Measurements from ENCODE around the gene TAF4B. TPM values are rescaled to one million over a fixed set of nuclear protein-coding genes. Genes with fewer than 3 reads are reported as not detected.
A peak's percentile ranks its signal among the peaks of the same experiment; 100 is the strongest.
"Not testable (repeated sequence)": the region's sequence is repeated elsewhere in the genome, so short reads cannot be mapped to it uniquely, and the experiment has no call there.

Gene TAF4B
- total and polyA plus RNA-seq, 5 donors from 2014 or later: 1.6 to 5.6 (median 4.6) TPM

- Histone ChIP-seq H3K36me3 (ENCODE audit: control insufficient read depth, insufficient read depth, low read length) (no peaks in the 10 kb centered on the region), H3K27me3 (ENCODE audit: control insufficient read depth, insufficient read depth, low read length) (no peaks in the 10 kb centered on the region), H3K4me1 (ENCODE audit: control insufficient read depth, insufficient read depth, low read length, poor library complexity, severe bottlenecking) (no peaks in the 10 kb centered on the region), H3K9me3 (ENCODE audit: control insufficient read depth in 2 of 2, low read length in 2 of 2) (no peaks in the 10 kb centered on the region), H3K4me3 (ENCODE audit: low read depth, low read length) (no peak overlapping the region), H3K27ac (ENCODE audit: insufficient read depth, low read length, poor library complexity, severe bottlenecking) (no peak overlapping the region)
- ATAC-seq (ENCODE audit: low read depth in 2 of 2) (no peak), DNase-seq (no peak)
- Mint-ChIP-seq H3K9me3 (peaks cover 0 to 1% (median 0%) of the 10 kb centered on the region in 7 donors), H3K36me3 (no peaks in the 10 kb centered on the region), H3K27me3 (peaks cover 4% of the 10 kb centered on the region), H3K4me1 (no peaks in the 10 kb centered on the region), H3K4me3 (no peak overlapping the region), H3K27ac (no peak overlapping the region)
These were observed 209.3 kb downstream of the TAF4B start for GRCh38 chr18:26435415-26436095.

DNA sequence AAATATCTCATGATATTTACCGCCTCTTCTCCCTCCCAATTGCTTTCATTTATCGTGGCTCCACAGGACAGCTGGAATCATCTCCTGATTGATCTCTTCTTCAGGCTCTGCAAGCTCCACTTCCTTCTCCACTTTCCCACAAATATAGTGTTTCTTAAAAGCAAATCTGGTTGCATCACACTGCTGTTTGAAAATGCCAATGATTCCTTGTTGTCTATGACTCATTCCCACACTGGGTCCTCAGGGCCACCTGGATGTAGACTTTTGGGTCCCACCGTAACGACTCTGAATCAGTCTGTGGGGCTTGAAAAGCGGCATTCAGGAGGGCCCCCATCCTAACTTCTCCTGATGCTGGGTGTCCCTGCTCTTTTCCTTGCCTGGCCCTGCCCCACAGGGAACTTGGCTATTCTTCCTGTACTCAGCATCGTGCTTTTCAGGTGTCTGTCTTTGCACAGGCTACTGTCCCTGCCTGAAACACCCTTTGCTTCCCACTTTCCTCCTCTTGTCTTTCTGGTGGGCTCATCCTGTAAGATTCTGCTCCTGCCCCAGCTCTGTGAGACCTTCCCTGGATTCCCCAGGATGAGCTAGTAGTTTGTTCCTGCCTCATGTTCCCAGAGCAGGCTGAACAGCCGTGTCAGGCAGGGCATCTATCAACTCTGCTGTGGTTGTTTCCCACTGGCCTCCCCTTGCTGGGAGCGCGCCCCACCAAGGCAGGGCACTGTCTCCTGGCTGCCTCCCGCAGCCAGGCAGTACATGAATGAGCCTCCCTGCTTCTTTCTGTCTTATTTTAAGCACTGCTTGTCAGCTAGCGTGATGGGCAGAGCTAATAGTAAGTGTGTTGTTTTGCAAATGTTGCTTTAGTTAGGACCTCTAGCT is 210.2 kb downstream of the TAF4B start:
- Mint-ChIP-seq H3K27me3 (peaks cover 4% of the 10 kb centered on the region), H3K36me3 (no peaks in the 10 kb centered on the region), H3K27ac (peak overlapping the region in 1 of 3 donors; percentile 5), H3K9me3 (peaks cover 0 to 1% (median 0%) of the 10 kb centered on the region in 7 donors), H3K4me1 (no peaks in the 10 kb centered on the region), H3K4me3 (no peak overlapping the region)
- Histone ChIP-seq H3K27me3 (ENCODE audit: control insufficient read depth, insufficient read depth, low read length) (no peaks in the 10 kb centered on the region), H3K4me3 (ENCODE audit: low read depth, low read length) (no peak overlapping the region), H3K4me1 (ENCODE audit: control insufficient read depth, insufficient read depth, low read length, poor library complexity, severe bottlenecking) (no peaks in the 10 kb centered on the region), H3K9me3 (ENCODE audit: control insufficient read depth in 2 of 2, low read length in 2 of 2) (no peaks in the 10 kb centered on the region), H3K27ac (ENCODE audit: insufficient read depth, low read length, poor library complexity, severe bottlenecking) (no peak overlapping the region), H3K36me3 (ENCODE audit: control insufficient read depth, insufficient read depth, low read length) (no peaks in the 10 kb centered on the region)
- ATAC-seq (ENCODE audit: low read depth in 2 of 2) (no peak), DNase-seq (no peak)

DNA sequence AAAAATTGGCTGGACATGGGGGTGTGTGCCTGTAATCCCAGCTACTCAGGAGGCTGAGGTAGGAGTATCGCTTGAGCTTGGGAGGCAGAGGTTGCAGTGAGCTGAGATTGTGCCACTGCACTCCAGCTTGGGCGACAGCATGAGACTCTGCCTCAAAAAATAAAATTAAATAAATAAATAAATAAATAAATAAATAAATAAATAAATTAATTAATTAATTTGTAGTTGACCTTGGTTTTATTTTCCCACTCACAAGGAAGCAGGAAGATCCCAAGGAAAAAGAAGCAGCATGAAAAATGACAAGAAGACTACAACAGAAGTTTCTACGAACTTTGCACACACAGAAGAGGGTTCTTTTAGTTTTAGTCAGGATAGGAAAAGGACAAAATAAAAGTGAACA is 211.4 kb downstream of the TAF4B start:
- H3K4me1 ChIP-seq (ENCODE audit: control insufficient read depth, insufficient read depth, low read length, poor library complexity, severe bottlenecking); H3K27me3 ChIP-seq (ENCODE audit: control insufficient read depth, insufficient read depth, low read length); DNase-seq; H3K36me3 Mint-ChIP-seq; H3K36me3 ChIP-seq (ENCODE audit: control insufficient read depth, insufficient read depth, low read length); H3K4me3 Mint-ChIP-seq; H3K4me3 ChIP-seq (ENCODE audit: low read depth, low read length); H3K27ac Mint-ChIP-seq; H3K9me3 ChIP-seq (ENCODE audit: control insufficient read depth in 2 of 2, low read length in 2 of 2); H3K27me3 Mint-ChIP-seq; ATAC-seq (ENCODE audit: low read depth in 2 of 2); H3K9me3 Mint-ChIP-seq; H3K27ac ChIP-seq (ENCODE audit: insufficient read depth, low read length, poor library complexity, severe bottlenecking); H3K4me1 Mint-ChIP-seq: not testable (repeated sequence)

DNA sequence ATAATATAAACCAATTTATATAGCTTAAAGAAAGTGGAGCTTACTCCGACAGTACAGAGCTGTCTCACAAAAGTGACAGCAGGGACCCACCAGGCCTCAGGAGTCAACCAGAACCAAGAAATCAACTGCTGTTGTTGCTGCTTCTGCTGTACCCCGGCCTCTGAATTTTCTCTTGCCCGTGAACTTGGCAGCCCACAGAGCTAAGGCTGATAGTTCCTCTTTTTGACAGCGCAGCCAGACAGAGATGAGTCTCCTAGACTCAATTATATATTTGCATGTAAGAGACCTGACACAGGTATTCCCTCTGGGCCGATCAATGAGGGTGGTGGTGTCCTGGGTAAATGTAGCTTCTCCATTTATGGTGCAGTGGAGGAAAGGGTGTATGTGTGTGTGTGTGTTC is 212.7 kb downstream of the TAF4B start:
- H3K27me3 Mint-ChIP-seq: peaks cover 14% of the 10 kb centered on the region
- no peak for DNase-seq
- Histone ChIP-seq H3K9me3 (ENCODE audit: control insufficient read depth in 2 of 2, low read length in 2 of 2) (no peaks in the 10 kb centered on the region), H3K4me1 (ENCODE audit: control insufficient read depth, insufficient read depth, low read length, poor library complexity, severe bottlenecking) (no peaks in the 10 kb centered on the region), H3K27ac (ENCODE audit: insufficient read depth, low read length, poor library complexity, severe bottlenecking) (no peak overlapping the region), H3K27me3 (ENCODE audit: control insufficient read depth, insufficient read depth, low read length) (no peaks in the 10 kb centered on the region), H3K36me3 (ENCODE audit: control insufficient read depth, insufficient read depth, low read length) (no peaks in the 10 kb centered on the region), H3K4me3 (ENCODE audit: low read depth, low read length) (no peak overlapping the region)
- H3K4me3 Mint-ChIP-seq: no peak overlapping the region
- no peak overlapping the region for H3K27ac Mint-ChIP-seq
- H3K36me3 Mint-ChIP-seq: no peaks in the 10 kb centered on the region
- no peak for ATAC-seq (ENCODE audit: low read depth in 2 of 2)
- H3K9me3 Mint-ChIP-seq: no peaks in the 10 kb centered on the region
- no peaks in the 10 kb centered on the region for H3K4me1 Mint-ChIP-seq

GRCh38 chr18:26439537-26439936 is 213.3 kb downstream of the TAF4B start:
- Histone ChIP-seq H3K27ac (ENCODE audit: insufficient read depth, low read length, poor library complexity, severe bottlenecking) (no peak overlapping the region), H3K4me3 (ENCODE audit: low read depth, low read length) (no peak overlapping the region), H3K4me1 (ENCODE audit: control insufficient read depth, insufficient read depth, low read length, poor library complexity, severe bottlenecking) (no peaks in the 10 kb centered on the region), H3K36me3 (ENCODE audit: control insufficient read depth, insufficient read depth, low read length) (no peaks in the 10 kb centered on the region), H3K27me3 (ENCODE audit: control insufficient read depth, insufficient read depth, low read length) (no peaks in the 10 kb centered on the region), H3K9me3 (ENCODE audit: control insufficient read depth in 2 of 2, low read length in 2 of 2) (no peaks in the 10 kb centered on the region)
- no peaks in the 10 kb centered on the region for H3K4me1 Mint-ChIP-seq
- no peaks in the 10 kb centered on the region for H3K9me3 Mint-ChIP-seq
- no peak overlapping the region for H3K27ac Mint-ChIP-seq
- H3K4me3 Mint-ChIP-seq: no peak overlapping the region
- no peak for DNase-seq
- H3K36me3 Mint-ChIP-seq: no peaks in the 10 kb centered on the region
- peaks cover 17% of the 10 kb centered on the region for H3K27me3 Mint-ChIP-seq
- ATAC-seq (ENCODE audit: low read depth in 2 of 2): no peak

DNA sequence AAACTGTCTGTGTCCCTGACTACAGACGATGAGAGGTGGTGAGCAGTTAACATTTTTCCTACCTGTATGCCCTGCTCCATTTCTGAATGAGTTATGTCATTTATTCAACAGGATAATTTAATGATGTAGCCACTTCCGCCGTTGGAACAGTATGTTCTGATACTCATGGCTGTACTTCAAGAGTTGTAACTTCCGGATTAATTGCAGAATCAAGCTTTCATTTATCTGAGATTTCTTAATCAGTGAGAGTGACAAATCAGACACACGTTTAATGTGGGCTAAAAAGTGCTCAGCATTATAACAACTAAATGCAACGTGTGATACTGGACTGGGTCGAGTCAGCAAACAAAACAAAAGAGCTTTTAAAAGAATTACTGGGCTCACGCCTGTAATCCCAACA is 214.4 kb downstream of the TAF4B start:
- Histone ChIP-seq H3K4me1 (ENCODE audit: control insufficient read depth, insufficient read depth, low read length, poor library complexity, severe bottlenecking) (no peaks in the 10 kb centered on the region), H3K4me3 (ENCODE audit: low read depth, low read length) (no peak overlapping the region), H3K9me3 (ENCODE audit: control insufficient read depth in 2 of 2, low read length in 2 of 2) (no peaks in the 10 kb centered on the region), H3K27ac (ENCODE audit: insufficient read depth, low read length, poor library complexity, severe bottlenecking) (no peak overlapping the region), H3K36me3 (ENCODE audit: control insufficient read depth, insufficient read depth, low read length) (no peaks in the 10 kb centered on the region), H3K27me3 (ENCODE audit: control insufficient read depth, insufficient read depth, low read length) (peaks cover 6% of the 10 kb centered on the region)
- Mint-ChIP-seq H3K4me1 (no peaks in the 10 kb centered on the region), H3K9me3 (no peaks in the 10 kb centered on the region), H3K4me3 (no peak overlapping the region), H3K27me3 (peaks cover 17% of the 10 kb centered on the region), H3K36me3 (no peaks in the 10 kb centered on the region), H3K27ac (no peak overlapping the region)
- ATAC-seq (ENCODE audit: low read depth in 2 of 2) (no peak), DNase-seq (no peak)
